GM18505 (cell line): ENCODE measurements around the gene PRICKLE3.

Experiments
- ATAC-seq: cut with Tn5 transposase; IDR thresholded peaks from one replicate; pipeline ENCODE4 v1.9.1; 2021; ENCODE audit not compliant: unreplicated experiment
- POLR2A ChIP-seq: IDR thresholded peaks from 4 replicates; pipeline ENCODE4 v1.6.1; 2011; ENCODE audit warnings: borderline replicate concordance; ENCODE audit not compliant: insufficient read depth, insufficient read length; ENCODE audit errors: extremely low read depth

Gene PRICKLE3

GRCh38 chrX:49171752-49172279 is 14.4 kb downstream of the PRICKLE3 start, which contains the start of gene PLP2:
TSS of gene PLP2 (plus strand) at chrX:49171898. CDS start at chrX:49172001, 103 bp downstream.
- ATAC-seq: peak; percentile 4
- peak; percentile 53 for TF ChIP-seq POLR2A

GRCh38 chrX:49167740-49168108 is 18.4 kb downstream of the PRICKLE3 start:
- no peak for ATAC-seq

GRCh38 chrX:49166914-49167739 is 19.0 kb downstream of the PRICKLE3 start:
- TF ChIP-seq POLR2A: no peak
- ATAC-seq: no peak

More at GRCh38 chrX:49167740-49168108, 18.4 kb downstream of the PRICKLE3 start:
- TF ChIP-seq POLR2A: no peak

DNA sequence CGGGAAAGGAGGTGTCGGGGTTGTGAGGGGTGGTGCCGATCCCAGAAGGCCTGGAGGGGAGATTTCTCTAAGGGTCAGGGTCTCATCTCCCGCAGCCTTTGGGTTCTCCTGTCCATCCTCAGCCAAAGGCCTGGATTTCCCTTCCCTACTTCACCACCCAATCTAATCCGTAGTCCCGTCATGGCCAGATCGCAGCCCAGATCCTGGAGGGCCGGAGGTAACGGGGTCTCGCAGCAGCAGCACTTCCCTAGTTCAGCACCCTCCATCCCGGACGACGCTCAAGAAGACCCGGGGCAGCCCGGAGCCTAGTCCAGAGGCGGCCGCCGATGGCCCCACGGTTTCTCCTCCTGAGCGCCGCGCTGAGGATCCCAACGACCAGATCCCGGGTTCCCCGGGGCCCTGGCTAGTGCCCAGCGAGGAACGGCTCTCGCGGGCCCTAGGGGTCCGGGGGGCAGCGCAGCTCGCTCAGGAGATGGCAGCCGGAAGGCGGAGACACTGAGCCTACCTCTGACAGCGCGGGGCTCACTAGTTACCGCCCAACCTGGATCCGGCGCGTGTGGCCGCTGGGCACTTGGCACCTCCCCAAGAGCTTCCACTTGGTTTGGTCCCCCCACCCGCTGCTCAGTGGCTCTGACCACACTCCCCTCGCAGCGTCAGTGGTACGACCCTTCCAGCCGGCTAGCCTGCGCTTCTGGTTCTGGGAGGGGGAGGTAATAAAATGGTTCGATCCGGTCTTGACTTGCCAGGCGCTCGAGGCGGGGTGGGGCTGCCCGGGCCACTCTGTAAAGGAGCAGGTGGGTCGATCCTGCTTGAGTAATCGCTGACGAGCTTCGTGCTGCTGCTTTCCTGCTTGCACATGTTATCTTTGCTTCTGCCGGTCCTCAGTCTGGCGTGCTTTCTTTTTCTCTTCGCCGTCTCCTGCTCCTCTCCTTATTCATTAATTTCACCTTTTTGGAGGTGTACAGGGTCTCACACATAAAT is 20.0 kb downstream of the PRICKLE3 start:
- no peak for ATAC-seq
- TF ChIP-seq POLR2A: no peak

DNA sequence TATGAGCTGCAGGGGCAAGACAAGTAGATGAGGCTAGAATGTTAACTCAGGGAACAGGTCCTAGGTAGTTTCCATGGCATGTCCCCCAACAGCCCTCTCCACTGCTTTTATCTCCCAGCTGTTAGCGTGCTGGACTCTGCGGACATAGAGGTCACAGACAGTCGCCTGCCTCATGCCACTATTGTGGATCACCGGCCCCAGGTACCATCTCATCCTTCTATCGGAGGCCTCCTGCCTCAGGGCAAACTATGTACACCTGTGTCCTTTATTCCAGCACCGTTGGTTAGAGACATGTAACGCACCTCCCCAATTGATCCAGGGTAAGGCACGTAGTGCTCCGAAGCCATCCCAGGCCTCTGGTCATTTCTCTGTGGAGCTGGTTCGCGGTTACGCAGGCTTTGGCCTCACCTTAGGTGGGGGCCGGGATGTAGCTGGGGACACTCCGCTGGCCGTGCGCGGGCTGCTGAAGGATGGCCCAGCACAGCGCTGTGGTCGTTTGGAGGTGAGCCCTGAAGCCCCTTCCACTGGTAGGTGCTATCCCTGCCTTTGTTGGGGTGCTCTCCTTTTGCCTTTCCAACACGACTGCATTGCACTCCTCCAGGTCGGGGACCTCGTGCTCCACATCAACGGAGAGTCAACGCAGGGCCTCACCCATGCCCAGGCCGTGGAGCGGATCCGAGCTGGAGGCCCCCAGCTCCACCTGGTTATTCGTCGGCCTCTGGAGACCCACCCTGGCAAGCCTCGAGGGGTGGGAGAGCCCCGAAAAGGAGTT is 21.4 kb downstream of the PRICKLE3 start:
- no peak for TF ChIP-seq POLR2A

DNA sequence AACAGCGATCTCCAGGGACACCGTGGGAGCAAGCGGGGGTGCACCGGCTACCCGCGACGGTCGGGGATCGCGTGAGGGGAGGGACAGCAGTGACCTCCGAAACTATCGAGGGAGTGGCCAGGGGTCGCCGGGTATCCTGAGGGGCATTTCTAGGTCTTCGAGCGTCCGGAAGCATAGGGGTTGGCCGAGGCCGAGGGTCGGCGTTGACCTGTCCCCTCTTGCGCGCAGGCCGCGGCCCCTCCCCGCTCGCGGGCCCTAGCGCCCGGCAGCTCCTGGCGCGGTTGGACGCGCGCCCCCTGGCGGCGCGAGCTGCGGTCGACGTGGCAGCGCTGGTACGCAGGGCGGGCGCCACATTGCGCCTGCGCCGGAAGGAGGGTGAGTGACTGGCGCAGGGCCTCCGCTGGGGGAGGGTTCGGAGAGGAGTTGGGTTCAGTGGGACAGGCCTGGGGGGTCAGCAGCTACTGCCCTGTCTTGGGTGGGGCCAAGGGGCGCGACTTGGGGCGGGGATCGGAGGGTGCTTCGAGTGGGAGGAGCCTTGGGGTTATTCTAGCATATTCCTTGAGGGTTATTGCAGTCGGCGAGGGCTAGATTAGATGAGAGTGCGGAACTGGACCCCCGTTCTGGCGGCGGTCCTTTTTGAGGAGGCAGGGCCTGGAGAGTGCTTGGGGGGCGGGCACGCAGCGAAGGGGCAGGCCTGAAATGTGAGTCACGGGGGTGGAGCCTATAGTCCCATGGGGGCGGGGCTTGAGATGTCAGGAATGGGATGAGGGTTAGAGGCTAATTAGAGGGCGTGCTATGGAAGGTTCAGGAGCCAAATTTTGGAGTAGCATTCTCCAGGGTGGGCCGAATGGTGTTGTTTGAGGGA is 22.4 kb downstream of the PRICKLE3 start:
- peak; percentile 44 for TF ChIP-seq POLR2A
- ATAC-seq: peak; percentile 53

More for the DNA sequence above, 21.4 kb downstream of the PRICKLE3 start:
- ATAC-seq: no peak

GRCh38 chrX:49162620-49163019 is 23.6 kb downstream of the PRICKLE3 start, which contains the start of gene MAGIX:
TSS of gene MAGIX (plus strand) at chrX:49162758. CDS start at chrX:49162890, 132 bp downstream.
- ATAC-seq: no peak
- TF ChIP-seq POLR2A: no peak

- no peak for ATAC-seq
- no peak for TF ChIP-seq POLR2A
Observed at GRCh38 chrX:49161632-49162031, 24.5 kb downstream of the PRICKLE3 start.

DNA sequence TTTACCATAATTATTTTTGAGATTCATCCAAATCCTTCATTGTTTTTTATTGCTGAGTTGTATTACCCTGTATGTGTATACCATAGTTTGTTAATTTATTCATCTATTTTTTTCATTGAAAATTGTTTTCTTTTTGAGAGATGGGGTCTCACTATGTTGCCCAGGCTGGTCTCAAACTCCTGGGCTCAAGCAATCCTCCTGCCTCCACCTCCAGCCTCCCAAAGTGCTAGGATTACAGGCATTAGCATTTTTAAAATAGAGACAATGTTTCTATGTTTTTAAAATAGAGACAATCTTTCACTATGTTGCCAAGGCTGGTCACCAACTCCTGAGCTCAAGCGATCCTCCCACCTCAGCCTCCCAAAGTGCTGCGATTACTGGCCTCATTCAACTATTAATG is 25.3 kb downstream of the PRICKLE3 start:
- no peak for ATAC-seq

DNA sequence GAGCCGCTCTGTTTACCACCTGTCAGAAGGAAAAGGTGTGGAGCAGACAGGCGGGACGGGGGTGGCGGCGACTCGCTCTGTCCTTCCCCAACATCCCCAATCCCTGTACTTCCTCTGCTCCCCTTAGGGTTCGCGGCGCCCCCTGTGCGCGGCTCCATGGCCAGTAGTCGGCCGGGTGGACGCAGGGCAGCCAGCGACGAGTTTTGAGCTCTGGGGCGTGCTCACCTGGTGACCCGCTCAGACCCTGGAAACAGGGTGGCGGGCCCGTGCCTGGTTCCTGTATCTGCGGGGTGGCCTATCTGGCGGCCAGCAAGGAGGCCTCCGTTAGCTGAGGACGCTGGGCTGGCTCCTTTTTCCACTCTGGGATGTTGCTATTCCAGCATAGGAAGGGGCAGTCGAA is 29.0 kb downstream of the PRICKLE3 start:
- no peak for ATAC-seq
- TF ChIP-seq POLR2A: no peak

More for the DNA sequence above, 25.3 kb downstream of the PRICKLE3 start:
- no peak for TF ChIP-seq POLR2A
